Measurements from ENCODE around the gene CYP19A1.

CYP19A1 gene

DNA sequence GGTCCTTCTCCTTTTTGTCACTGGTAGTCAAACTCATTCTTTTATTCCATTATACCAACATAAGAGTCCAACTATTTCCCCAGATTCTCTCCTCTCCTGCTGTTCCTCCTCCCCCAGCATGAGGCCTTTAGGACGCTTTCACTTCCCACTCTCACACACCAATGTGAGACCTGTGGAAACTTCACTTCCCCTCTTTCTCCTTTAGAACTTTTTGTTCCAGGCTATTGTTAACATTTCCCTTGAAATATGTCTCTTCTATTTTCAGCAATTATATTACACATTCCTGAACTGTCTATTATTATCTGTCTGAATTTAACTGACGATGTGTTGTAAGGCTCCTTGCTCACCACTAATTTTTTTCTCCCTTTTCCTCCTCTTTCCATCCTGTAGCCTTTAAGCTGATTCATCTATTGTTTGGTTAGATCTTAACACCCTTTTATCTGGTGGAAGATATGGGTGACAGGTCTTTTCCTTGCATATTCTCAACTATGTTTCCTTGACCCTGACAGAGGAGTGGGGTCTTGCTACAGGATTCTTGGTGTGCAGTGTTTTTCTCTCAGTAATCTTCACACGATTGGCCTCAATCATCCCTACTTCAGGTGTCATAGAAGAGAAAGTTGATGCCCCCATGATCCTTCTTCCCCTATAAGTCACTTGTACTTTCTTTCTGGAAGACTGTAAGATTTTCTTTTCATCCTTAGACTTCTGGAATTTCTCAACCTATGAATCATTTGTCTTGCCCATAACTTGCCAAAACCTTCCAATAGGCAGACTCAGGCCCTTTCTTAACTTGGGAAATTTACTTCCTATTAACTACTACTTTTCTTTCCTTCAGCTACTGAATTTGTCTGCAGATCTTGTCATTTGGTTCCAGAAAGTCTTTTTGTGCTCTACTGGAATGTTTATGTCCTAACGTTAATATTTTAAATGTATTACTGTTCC, 5.9 kb downstream of the CYP19A1 start:
- in situ Hi-C loops (cut with MboI; ENCODE audit: low pct_unique_long_range_greater_than_20kb, low sequenced_read_pairs) = no loop called here
- peak; percentile 6 for DNase-seq

DNA sequence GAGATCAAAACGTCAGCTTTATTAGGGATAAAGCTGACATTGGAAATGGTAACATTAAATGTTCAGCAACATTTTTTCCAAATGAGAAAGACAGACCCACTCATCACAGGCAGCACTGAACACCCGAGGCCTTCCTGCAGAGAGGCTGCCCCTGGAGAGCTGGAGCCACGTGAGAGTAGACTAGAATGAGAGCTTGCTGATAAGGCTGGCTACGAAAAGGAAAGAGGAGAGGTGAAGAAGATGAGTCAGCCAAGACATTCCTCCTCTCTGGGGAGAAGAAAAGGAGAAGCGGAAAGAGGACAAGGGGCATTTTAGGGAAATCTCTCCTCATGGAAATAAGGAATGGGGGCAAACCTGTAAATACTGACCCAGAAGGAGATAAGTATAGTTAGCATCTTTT, 7.3 kb downstream of the CYP19A1 start:
- no peak for DNase-seq
- in situ Hi-C loops (cut with MboI; ENCODE audit: low pct_unique_long_range_greater_than_20kb, low sequenced_read_pairs) = no loop called here

DNA sequence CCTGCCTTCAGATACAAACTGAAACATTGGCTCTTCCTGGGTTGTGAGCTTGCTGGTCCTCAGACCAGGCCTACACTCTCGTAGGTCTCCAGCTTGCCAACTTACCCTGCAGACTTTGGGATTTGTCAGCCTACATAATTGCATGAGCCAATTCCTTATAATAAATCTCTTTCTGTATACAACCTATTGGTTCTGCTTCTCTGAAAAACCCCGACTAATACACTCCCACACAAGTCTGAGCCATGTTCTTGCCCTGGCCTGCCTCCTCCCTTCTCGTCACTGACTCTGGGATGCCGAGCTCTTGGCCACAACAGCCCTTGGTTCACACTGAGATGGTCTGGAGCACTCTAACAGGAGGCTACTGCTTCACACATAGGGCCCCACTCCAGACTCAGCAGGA, 9.5 kb downstream of the CYP19A1 start:
- in situ Hi-C loops (cut with MboI; ENCODE audit: low pct_unique_long_range_greater_than_20kb, low sequenced_read_pairs) = no loop called here
- no peak for DNase-seq

DNA sequence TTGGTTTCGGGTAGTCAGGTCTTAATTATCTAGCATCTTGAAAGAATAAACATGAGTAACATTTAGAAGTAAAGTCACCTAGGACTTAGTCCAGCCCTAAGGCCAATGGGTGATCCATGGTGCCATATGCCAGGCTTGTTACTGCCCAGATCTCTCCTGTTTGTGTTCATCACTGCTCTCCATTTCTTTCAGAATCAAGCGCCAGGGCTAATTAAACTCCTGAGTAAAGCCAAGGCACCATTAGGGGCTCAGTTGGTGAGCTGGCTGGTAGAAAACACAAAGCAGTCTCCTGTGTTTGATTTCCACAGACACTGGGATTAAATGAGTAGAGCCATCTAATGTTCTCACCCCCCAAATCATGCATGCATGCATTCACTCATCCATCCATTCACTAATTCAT, 11.3 kb downstream of the CYP19A1 start:
- no peak for DNase-seq
- in situ Hi-C loops (cut with MboI; ENCODE audit: low pct_unique_long_range_greater_than_20kb, low sequenced_read_pairs) = no loop called here

DNA sequence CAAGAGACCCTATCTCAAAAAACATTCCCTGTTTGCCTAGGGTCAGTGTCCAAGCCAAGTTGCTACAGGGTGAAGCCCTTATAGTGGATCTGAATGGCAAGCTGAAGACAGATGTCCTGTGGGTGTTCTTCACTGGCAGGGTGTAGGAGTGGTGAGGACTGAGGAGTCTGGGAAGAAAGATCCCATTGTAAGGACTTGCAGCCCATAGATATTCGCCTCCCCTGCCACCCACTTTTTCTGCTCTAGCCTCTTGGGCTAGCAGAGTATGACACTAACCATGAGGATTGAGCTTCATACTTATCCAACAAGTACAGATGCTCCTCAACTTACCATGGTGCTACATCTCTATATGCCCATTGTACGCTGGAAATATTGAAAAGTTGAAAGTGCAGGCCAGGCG, 13.2 kb downstream of the CYP19A1 start:
- in situ Hi-C loops (cut with MboI; ENCODE audit: low pct_unique_long_range_greater_than_20kb, low sequenced_read_pairs) = no loop called here
- DNase-seq = no peak

DNA sequence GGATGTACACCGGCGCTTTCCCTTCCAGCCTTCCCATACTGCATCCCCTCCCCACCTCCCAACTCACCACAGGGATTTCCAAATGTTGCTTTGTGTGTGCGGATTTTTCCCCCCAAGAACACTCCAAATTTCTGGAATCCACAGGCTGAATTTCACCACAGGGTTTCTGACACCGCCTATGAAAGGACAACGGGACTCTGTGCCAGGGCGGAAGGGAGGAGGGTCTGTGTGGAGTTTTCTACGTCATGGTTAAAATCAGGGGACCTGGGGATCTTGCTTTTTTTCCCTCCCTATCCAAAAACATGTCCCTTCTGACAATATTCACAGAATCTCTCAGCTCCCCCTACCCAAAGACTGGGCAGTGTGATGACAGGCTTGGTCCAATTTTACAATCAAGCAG, 14.6 kb downstream of the CYP19A1 start:
- in situ Hi-C loops (cut with MboI; ENCODE audit: low pct_unique_long_range_greater_than_20kb, low sequenced_read_pairs) = no loop called here
- no peak for DNase-seq

DNA sequence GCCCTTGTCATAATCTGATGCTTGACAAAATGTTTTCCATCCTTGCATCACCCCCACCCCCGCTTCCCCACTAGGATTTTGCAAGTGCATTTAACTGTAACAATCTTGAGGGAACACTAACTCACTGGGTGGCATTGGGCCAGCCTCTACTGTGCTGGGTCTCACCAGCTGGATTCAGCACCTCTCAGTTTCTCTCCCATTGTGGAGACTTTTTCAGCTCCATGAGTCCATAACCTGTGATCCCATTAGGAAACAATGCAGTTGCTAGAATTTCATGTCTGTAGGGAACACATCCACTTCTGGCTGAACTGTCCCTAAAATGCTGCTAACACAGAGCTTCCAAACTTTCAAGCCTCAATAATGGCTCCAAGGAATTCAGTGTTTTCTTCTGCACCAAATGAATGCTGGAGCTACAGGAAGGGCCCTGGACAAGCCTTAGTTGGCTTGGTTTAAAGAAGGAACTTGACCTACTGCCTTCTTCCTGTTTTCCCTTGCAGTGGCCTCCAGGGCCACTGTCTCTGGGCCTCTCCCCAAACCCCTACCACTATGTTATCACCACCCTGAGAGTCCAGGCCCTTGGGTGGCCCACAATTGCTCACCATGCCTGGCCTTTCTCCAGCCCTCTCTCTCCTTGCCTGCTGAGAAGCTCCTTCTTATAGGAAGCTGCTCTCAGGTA, 15.6 kb downstream of the CYP19A1 start:
- DNase-seq = no peak
- in situ Hi-C loops (cut with MboI; ENCODE audit: low pct_unique_long_range_greater_than_20kb, low sequenced_read_pairs) = no loop called here

DNA sequence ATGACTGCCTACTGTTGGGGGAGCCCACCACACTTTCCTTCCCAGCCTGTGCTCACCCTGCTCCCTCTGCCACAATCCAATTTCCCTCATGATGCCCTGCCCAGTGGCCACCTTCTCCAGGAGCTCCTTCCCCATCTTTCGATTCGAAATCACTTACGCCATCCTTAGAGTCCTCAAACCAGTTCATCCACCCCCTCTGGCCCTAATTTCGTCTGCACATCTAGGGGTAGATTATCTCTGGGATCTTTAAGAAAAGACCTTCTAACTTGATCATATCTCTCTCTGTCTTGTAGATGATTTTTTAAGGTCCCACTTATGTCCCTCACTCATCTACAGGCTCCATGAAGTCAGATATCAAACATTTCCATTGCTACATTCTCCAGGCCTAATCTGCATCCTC, 17.1 kb downstream of the CYP19A1 start:
- in situ Hi-C loops (cut with MboI; ENCODE audit: low pct_unique_long_range_greater_than_20kb, low sequenced_read_pairs) = no loop called here

DNA sequence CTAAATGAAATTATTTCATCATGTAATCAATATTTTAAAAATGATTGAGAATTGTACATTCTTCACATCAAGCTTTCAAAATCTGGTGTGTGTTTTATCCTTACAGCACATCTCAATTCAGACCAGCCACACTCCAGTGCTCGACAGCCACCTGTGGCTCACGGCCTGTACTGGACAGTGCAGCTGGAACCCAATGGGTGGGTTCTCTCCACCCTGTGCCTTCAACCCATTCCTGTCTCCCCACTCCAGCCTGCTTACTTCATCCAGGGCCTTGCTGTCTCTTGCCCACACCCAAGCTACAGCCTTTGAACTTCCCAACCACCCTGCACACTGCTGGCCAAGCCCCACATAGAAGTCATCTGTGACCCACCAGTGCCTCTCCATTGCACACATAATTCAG, 17.6 kb downstream of the CYP19A1 start:
- DNase-seq = no peak
- in situ Hi-C loops (cut with MboI; ENCODE audit: low pct_unique_long_range_greater_than_20kb, low sequenced_read_pairs) = no loop called here

More for the DNA sequence above, 17.1 kb downstream of the CYP19A1 start:
- DNase-seq = no peak

DNA sequence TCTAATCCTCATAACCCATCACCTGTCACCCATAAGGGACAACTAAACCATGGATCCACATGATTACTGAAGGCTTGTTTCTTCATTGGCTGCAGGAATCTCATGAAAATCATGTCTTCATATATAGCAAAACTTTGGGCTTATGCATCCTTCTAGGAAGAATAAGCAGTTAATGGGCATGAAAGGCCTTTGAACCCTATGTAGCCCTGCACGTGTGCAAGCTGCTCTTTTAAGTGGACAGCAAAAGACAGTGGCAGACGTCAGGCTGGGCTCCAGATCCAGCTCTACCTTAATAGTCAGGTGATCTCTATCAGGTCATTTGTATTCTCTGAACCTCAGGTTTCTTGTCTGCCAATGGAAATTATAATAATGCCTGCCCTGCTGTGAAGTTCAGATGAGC, 18.9 kb downstream of the CYP19A1 start:
- in situ Hi-C loops (cut with MboI; ENCODE audit: low pct_unique_long_range_greater_than_20kb, low sequenced_read_pairs) = no loop called here

DNA sequence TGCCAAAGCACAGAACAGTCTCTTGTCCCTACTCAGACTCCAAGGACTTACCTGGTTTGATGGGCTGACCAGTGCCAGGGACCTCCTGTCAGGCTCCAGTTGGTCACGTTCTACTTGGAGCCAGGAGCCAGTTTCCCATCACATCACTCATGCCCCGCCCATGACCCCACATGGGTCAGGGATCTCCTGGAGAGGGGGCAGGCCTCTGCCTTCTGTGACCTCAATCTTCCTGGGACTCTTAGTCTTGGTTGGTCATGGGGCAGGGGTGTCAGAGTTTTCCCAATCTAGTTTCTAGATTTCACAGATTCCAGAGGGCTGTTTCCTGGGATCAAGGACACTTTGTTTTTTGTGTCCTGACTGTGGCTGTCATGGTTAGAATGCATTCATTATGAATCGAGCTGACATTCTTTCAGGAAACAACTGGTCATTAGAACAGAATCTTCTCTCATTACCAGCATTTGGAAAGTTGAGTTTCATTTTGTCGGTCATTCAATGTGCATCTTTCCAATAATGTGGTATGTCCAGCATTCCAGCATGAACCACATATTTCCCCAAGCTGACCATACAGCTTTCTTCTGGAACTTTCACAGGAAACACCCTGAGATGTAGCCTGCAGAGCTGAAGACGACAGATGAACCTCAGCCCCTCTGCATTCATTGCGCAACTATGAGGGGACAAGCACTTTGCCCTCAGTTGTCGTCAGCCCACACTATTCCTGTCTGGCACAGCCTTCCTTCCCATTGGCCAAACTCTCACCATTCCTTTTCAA, 19.8 kb downstream of the CYP19A1 start:
- DNase-seq = no peak

More for the DNA sequence above, 18.9 kb downstream of the CYP19A1 start:
- no peak for DNase-seq

DNA sequence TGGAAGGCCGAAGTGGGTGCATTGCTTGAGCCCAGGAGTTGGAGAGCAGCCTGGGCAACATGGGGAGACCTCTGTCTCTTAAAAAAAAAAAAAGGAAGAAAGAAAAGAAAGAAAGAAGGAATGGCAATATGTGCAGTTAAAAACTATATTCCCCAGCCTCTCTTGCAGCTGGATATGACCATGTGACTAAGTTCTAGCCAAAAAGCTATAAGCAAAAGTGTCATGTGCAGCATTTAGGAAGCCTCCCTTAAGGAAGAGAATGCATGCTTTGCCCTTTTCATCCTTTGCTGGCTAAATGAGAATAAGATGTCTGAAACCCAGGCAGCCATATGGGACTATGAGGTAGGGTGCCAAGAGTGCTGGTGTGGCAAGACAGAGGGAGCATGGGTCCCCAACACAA, 21.8 kb downstream of the CYP19A1 start:
- no peak for DNase-seq
- in situ Hi-C loops (cut with MboI; ENCODE audit: low pct_unique_long_range_greater_than_20kb, low sequenced_read_pairs) = no loop called here

More for the DNA sequence above, 19.8 kb downstream of the CYP19A1 start:
- in situ Hi-C loops (cut with MboI; ENCODE audit: low pct_unique_long_range_greater_than_20kb, low sequenced_read_pairs) = no loop called here

DNA sequence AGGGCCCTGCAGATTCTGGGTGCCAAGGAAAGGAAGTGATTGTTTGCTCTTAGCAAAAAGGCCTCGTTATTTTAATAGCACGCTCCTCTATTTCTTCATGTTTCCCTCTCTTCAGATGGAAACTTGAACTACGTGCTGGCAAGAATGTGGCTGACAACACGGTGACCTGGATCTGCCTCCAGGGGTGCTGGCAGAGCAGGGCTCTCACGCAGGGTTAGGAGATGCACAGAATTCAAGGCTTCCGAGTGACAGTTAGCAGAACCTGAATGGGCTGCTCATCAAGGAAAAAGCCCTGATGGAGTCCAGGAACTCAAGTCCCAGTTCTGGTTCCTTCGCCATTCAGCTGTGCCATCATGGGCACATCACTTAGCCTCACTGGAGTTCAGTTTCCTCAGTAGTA, 22.7 kb downstream of the CYP19A1 start:
- no peak for DNase-seq
- in situ Hi-C loops (cut with MboI; ENCODE audit: low pct_unique_long_range_greater_than_20kb, low sequenced_read_pairs) = no loop called here

DNA sequence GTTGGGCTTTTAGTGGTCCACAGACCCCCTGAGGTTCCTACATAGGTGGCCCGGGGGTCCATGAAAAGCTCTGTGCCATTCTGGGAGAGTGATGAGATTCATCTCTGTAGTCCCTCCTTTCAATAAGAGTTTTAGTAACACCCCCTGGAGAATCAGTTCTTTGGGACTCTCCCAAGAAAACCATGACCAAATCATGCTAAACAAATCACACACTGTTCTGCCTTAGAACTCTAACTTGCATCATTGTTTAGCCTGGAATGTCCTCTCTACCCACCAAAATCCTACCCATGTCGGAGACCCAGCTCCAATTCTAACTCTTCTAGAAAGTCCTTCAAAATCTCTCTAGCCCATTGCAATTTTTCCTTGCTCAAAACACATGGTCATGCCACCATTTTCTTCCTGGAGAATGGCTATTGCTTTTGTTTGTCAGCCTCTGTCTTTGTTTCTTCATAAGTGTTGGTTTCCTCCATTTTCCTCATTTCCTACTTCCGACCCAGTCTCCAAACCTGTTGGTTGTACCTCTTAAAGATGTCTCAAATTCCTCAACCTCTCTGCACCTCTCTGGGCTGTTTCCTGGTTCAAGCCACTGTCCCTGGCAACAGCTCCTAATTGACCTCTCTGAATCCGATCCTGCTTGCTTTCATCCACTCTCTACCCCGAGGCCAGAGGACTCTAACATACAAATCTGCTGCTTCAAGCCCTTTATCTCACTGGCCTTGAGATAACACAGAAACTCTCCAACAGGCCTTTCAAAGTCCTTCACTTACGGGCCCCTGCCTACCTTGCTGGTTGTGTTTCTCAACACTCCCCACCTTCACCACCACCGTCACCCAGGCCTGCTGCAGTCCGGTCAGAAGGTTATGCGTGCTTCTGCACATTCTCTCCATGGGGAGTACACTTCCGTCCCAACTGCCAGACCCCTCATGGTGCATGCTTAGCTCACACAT, 23.7 kb downstream of the CYP19A1 start:
- DNase-seq = no peak
- in situ Hi-C loops (cut with MboI; ENCODE audit: low pct_unique_long_range_greater_than_20kb, low sequenced_read_pairs) = no loop called here

DNA sequence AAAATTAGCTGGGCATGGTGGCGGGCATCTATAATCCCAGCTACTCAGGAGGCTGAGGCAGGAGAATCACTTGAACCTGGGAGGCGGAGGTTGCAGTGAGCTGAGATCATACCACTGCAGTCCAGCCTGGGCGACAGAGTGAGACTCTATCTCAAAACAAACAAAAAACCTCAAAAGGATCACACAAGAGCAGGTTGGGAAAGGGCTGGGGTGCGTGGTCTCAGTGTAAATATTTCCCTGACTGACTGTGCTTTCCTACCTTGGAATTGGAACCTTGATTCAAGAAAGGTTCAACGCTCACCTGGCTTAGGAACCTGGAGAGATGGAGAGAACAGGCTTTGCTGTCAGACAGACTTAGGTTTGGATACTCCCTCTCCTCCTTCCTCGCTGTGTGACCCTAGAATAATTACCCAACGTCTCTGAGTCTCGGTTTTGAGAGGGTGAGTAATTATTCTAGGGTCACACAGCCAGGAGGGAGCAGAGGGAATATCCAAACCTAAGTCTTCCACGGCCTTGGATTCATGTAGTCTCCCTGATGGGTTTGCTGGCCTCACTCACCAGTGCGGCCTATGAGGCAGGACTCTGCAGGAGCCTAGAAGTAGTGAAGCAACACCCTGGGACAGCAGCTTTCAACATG, 24.6 kb downstream of the CYP19A1 start:
- DNase-seq = no peak
- in situ Hi-C loops (cut with MboI; ENCODE audit: low pct_unique_long_range_greater_than_20kb, low sequenced_read_pairs) = no loop called here

DNA sequence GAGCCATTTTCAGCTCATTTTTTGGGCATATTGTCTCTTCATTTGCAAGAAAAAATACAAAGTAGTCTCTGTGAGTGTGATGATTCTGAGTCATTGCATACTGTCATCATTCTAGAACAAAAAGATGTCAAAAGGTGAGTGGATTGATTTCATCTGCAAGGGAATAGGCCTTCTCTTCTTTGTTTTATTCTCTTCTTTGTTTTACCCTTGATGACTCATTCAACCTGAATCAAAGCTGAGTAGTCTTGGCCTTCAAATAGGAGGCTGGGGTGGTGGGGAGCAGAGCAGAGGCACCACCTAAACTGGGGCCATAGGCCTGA, 25.4 kb downstream of the CYP19A1 start:
- no peak for DNase-seq
- in situ Hi-C loops (cut with MboI; ENCODE audit: low pct_unique_long_range_greater_than_20kb, low sequenced_read_pairs) = no loop called here

DNA sequence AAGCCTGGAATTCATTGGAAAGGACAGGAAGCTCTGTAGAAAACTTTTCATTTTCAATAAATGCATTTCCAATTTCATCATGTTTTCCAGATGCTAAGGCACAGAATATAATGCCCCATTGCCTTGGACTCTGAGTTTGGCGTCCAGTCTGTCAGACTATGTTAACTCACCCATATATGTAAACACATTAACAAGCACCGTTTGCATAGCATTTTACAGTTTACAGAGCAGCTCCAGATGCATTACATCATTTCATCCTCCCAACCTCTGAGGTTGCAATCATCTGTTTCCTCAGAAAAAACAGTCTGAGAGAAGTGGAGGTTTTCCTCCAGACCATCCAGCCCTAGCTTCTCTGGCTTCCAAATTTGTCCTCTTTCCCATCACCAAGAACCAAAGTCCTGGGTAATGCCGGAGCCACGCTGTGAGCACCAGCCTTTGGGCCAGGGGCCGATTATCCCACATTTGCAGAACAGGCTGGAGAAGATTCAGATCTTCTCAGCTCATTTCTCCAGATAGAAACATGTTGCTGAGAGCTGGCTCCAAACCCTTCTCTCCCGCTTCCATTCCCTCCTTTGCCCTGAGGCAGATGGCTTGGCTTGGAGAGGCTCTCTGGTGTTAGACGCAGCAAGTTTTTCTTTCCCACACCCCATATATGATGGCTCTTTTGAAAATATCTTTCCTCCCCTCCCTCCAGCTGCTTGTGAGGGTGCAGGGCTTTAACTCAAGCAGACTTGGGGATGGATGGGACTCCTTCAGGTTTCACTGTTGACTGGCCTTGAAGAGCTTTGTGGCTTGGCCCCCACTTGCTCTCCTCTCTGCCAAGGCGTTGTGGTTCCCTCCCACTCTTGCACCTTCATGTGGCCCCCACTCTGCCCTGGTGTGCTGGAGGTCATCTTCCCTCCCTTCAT, 26.0 kb downstream of the CYP19A1 start:
- in situ Hi-C loops (cut with MboI; ENCODE audit: low pct_unique_long_range_greater_than_20kb, low sequenced_read_pairs) = no loop called here
- DNase-seq = no peak

DNA sequence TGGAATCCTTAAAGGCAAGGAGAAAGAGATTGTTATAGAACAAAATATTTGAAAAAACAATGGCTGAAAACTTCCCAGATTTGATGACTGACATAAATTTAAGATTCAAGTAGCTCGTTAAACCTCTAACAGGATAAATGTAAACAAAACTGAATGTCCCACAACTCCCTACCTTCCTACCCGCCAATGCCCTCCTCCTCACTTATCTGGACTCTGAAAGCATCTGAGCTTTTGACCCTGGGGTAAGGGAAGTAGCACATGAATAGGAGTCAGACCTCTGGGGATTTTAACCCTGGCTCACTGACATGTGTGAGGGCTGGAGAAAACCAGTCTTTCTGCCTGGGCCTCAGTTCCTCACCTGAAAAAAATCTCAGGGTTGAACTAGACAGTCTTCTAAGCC, 26.9 kb downstream of the CYP19A1 start:
- no peak for DNase-seq
- in situ Hi-C loops (cut with MboI; ENCODE audit: low pct_unique_long_range_greater_than_20kb, low sequenced_read_pairs) = no loop called here

Measured in KBM-7 (cell line).